OCI-LY7 (cell line): Measurements from ENCODE around the gene DUSP16. TPM values are rescaled to one million over a fixed set of nuclear protein-coding genes. Genes with fewer than 3 reads are reported as not detected.

ENCODE experiments used
- BruUV-seq: library from RNA; stranded (reverse); fragments of 400-500 nt; replicated peaks from 2 replicates; lab custom pipeline; 2021; lab: Mats Ljungman, UMichigan
- CTCF ChIA-PET: fragments of 300-600 bp; sonication (Branson Sonifier 250); formaldehyde crosslinking; loops from one replicate; lab custom pipeline; 2022; ENCODE audit warnings: antibody characterized with exemption; ENCODE audit not compliant: unreplicated experiment; lab: Charles Lee
- POLR2A ChIA-PET: fragments of 300-600 bp; sonication (Branson Sonifier 250); formaldehyde crosslinking; loops from one replicate; lab custom pipeline; 2022; ENCODE audit warnings: antibody characterized with exemption; lab: Charles Lee
- DNase-seq: peaks from one replicate; pipeline ENCODE4 v3.0.0-alpha.2; 2015; ENCODE audit warnings: low spot score
- H2AFZ ChIP-seq: fragments of 200-600 bp; sonication (generic), shearing (Covaris generic); 2 replicates; pipeline ENCODE4 v1.6.1; 2014; ENCODE audit warnings: mild to moderate bottlenecking, antibody characterized with exemption, low read length, moderate library complexity
- H3K27ac ChIP-seq: fragments of 200-600 bp; sonication (generic); 2 replicates; pipeline ENCODE4 v1.5.1; 2014; ENCODE audit warnings: mixed run types, low read depth, mild to moderate bottlenecking, moderate library complexity, low read length, inconsistent platforms; ENCODE audit not compliant: poor library complexity, severe bottlenecking
- H3K36me3 ChIP-seq: fragments of 200-600 bp; sonication (generic); 2 replicates; pipeline ENCODE4 v1.6.1; 2014; ENCODE audit warnings: mild to moderate bottlenecking, antibody characterized with exemption, low read length, moderate library complexity, mixed read lengths; ENCODE audit not compliant: insufficient read depth
- H3K4me1 ChIP-seq: fragments of 200-600 bp; sonication (generic); 2 replicates; pipeline ENCODE4 v1.5.1; 2014; ENCODE audit warnings: mild to moderate bottlenecking, low read length; ENCODE audit not compliant: insufficient read depth, poor library complexity, severe bottlenecking
- H3K4me2 ChIP-seq: fragments of 200-600 bp; sonication (generic); 2 replicates; pipeline ENCODE4 v1.6.1; 2014; ENCODE audit warnings: mild to moderate bottlenecking, low read length
- H3K4me3 ChIP-seq: fragments of 200-600 bp; sonication (generic); 2 replicates; pipeline ENCODE4 v1.5.1; 2014; ENCODE audit warnings: mild to moderate bottlenecking, low read depth, low read length; ENCODE audit not compliant: poor library complexity, severe bottlenecking
- H3K79me2 ChIP-seq: fragments of 200-600 bp; sonication (generic); 2 replicates; pipeline ENCODE4 v1.6.1; 2016; ENCODE audit warnings: low read depth, mild to moderate bottlenecking, low read length, moderate library complexity, mixed read lengths; ENCODE audit not compliant: insufficient read depth
- H3K9me2 ChIP-seq: fragments of 200-600 bp; sonication (generic); 2 replicates; pipeline ENCODE4 v1.6.1; 2016; ENCODE audit warnings: mild to moderate bottlenecking, low read length, mixed read lengths; ENCODE audit not compliant: insufficient read depth
- H3K9me3 ChIP-seq: fragments of 200-600 bp; sonication (generic); 2 replicates; pipeline ENCODE4 v1.6.1; 2014; ENCODE audit warnings: mild to moderate bottlenecking, mixed run types, low read length, mixed read lengths
- H4K20me1 ChIP-seq: fragments of 200-600 bp; sonication (generic); 2 replicates; pipeline ENCODE4 v1.6.1; 2014; ENCODE audit warnings: mild to moderate bottlenecking, antibody characterized with exemption, low read length, moderate library complexity, mixed read lengths; ENCODE audit not compliant: insufficient read depth
- EZH2phosphoT487 ChIP-seq: fragments of 200-600 bp; sonication (generic); IDR thresholded peaks from 2 replicates; pipeline ENCODE4 v1.6.1; 2018; ENCODE audit warnings: low read depth, borderline replicate concordance, mild to moderate bottlenecking, mixed run types, antibody characterized with exemption, low read length, moderate library complexity, mixed read lengths
- intact Hi-C: fragments of 100-400 bp; cut with micrococcal nuclease; formaldehyde crosslinking; loops from one replicate; pipeline ENCODE4 v1.10.0; 2022; ENCODE audit not compliant: unreplicated experiment
- total RNA-seq, 2 experiments: library from RNA; depleted of rRNA in 1 of 2; stranded (reverse); fragments of >200 nt in 1 of 2; shearing (Covaris generic) in 1 of 2; gene quantifications; 2 replicates each; pipeline ENCODE4 v1.2.3, GENCODE V29; 2014 to 2022
- TF ChIP-seq, protein P1 (sequence below): fragments of 200-600 bp; sonication (generic); conservative IDR thresholded peaks from 2 replicates; pipeline ENCODE4 v1.5.1; 2014; ENCODE audit warnings: mild to moderate bottlenecking, antibody characterized with exemption, low read length, moderate library complexity, mixed read lengths

Gene DUSP16
- total RNA-seq, 2 experiments from 2014 or later, result 2.8 to 11.8 TPM

DNA sequence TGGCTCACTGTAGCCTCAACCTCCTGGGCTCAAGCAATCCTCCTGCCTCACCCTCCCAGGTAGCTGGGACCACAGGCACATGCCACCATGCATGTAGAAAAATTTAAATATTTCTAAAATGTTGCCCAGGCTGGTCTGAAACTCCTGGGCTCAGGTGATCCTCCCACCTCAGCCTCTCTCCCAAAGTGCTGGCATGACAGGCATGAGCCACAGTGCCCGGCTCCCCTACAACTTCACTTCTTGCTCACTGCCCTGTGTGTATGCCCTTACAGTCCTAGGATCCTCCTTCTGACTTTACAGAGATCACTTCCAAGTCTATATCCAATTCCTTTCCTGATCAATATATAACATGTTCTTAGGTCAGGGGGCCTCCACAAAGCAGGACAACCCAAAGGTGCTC is 25.2 kb upstream of the DUSP16 start:
- ChIA-PET CTCF (interaction anchor here (0.5 kb wide), 1 partner anchor 225 kb away, joined by 3 read pairs; no protein-coding TSS in a partner anchor), POLR2A (interaction anchor here (0.6 to 1.0 kb wide), 4 partner anchors 12 to 152 kb away, joined by 3 to 6 read pairs (median 4); no protein-coding TSS in a partner anchor)
- no peak overlapping the region for H3K27ac ChIP-seq
- intact Hi-C loops, result no loop called here
- H4K20me1 ChIP-seq, result no peaks in the 10 kb centered on the region
- no peaks in the 10 kb centered on the region for H3K9me3 ChIP-seq
- no peaks in the 10 kb centered on the region for H3K4me1 ChIP-seq
- H2AFZ ChIP-seq, result no peak overlapping the region
- H3K4me2 ChIP-seq, result no peak overlapping the region
- H3K79me2 ChIP-seq, result no peaks in the 10 kb centered on the region
- no peak overlapping the region for H3K4me3 ChIP-seq
- H3K9me2 ChIP-seq, result no peaks in the 10 kb centered on the region
- no peak for DNase-seq
- no TSS peak for BruUV-seq
- TF ChIP-seq EZH2phosphoT487, result no peak
- TF ChIP-seq, protein P1, sequence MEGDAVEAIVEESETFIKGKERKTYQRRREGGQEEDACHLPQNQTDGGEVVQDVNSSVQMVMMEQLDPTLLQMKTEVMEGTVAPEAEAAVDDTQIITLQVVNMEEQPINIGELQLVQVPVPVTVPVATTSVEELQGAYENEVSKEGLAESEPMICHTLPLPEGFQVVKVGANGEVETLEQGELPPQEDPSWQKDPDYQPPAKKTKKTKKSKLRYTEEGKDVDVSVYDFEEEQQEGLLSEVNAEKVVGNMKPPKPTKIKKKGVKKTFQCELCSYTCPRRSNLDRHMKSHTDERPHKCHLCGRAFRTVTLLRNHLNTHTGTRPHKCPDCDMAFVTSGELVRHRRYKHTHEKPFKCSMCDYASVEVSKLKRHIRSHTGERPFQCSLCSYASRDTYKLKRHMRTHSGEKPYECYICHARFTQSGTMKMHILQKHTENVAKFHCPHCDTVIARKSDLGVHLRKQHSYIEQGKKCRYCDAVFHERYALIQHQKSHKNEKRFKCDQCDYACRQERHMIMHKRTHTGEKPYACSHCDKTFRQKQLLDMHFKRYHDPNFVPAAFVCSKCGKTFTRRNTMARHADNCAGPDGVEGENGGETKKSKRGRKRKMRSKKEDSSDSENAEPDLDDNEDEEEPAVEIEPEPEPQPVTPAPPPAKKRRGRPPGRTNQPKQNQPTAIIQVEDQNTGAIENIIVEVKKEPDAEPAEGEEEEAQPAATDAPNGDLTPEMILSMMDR, result no peak
- H3K36me3 ChIP-seq, result no peaks in the 10 kb centered on the region

DNA sequence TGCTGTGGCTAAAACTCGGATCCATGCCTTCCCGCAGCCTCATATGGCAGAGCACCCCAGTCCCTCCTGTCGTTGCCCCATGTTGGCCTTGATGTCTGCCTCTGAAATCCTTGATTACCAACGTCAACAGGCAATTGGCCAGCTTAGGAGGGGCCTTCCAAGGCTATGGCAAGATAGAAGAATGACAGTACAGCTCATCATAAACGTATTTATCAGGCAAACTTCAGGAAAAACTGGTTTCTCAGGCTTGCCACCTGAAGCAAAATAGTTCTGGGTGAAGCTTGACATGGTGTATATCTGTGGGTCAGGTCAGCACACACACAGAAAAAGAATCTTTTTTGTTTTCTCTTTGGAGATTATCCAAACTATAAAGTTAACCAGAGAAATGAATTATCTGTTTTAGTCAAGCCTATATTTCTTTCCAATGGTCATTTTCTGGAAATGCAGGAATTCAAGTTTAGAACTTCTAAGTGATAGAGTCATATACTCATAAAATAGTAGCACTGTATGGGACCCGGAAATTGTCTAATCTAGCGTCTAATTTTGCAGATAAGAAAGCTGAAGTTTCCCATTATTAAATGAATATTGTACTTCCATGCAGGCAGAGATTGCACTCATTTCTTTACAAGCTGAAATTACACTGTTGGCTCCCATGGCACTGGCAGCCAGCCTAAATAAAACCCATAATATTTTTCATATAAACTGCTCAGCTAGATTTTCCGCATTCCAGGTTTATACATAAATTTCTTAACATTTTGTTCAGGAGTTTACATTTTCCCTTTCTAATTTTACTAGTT is 24.4 kb upstream of the DUSP16 start:
- intact Hi-C loops, result no loop called here
- no peak for DNase-seq
- no peak overlapping the region for H3K4me3 ChIP-seq
- ChIA-PET POLR2A (interaction anchor here (0.6 to 1.0 kb wide), 3 partner anchors 11 to 20 kb away, joined by 3 to 4 read pairs (median 3); no protein-coding TSS in a partner anchor), CTCF (no interaction called here)
- no peak overlapping the region for H2AFZ ChIP-seq
- H3K4me1 ChIP-seq, result no peaks in the 10 kb centered on the region
- no peaks in the 10 kb centered on the region for H3K79me2 ChIP-seq
- no TSS peak for BruUV-seq
- no peaks in the 10 kb centered on the region for H3K9me3 ChIP-seq
- no peaks in the 10 kb centered on the region for H4K20me1 ChIP-seq
- no peak for TF ChIP-seq EZH2phosphoT487
- TF ChIP-seq, protein P1, result no peak
- H3K36me3 ChIP-seq, result no peaks in the 10 kb centered on the region
- no peaks in the 10 kb centered on the region for H3K9me2 ChIP-seq
- no peak overlapping the region for H3K4me2 ChIP-seq
- H3K27ac ChIP-seq, result no peak overlapping the region
